HepG2 (cell line): Measurements from ENCODE around the gene GGA1. TPM values are rescaled to one million over a fixed set of nuclear protein-coding genes. Genes with fewer than 3 reads are reported as not detected.

Experiments used
- ATAD3A ChIP-seq: sonication (generic); formaldehyde crosslinking; IDR thresholded peaks from 2 replicates; pipeline ENCODE4 v1.4.0; 2020; ENCODE audit warnings: missing genetic modification reagents
- CCDC6 ChIP-seq: sonication (generic); formaldehyde crosslinking; IDR thresholded peaks from 2 replicates; pipeline ENCODE4 v1.8.1; 2022; ENCODE audit warnings: mild to moderate bottlenecking, missing genetic modification reagents, moderate library complexity
- FIP1L1 ChIP-seq: fragments of 200-400 bp; formaldehyde crosslinking; IDR thresholded peaks from 2 replicates; pipeline ENCODE4 v1.6.1; 2018; ENCODE audit warnings: low read depth, mild to moderate bottlenecking, low read length, moderate library complexity, borderline replicate concordance; ENCODE audit not compliant: insufficient read depth
- GATAD2A ChIP-seq: IDR thresholded peaks from 2 replicates; pipeline ENCODE4 v1.6.1; 2016
- IRX3 ChIP-seq: sonication (generic); formaldehyde crosslinking; IDR thresholded peaks from 2 replicates; pipeline ENCODE4 v1.8.1; 2023; ENCODE audit warnings: mild to moderate bottlenecking, low read depth, missing genetic modification reagents, borderline replicate concordance
- RAD51 ChIP-seq: fragments of 450-650 bp; IDR thresholded peaks from 2 replicates; pipeline ENCODE4 v1.6.1; 2016; ENCODE audit warnings: borderline replicate concordance
- SATB2 ChIP-seq: sonication (generic); formaldehyde crosslinking; IDR thresholded peaks from 2 replicates; pipeline ENCODE4 v1.5.0; 2020; ENCODE audit warnings: missing genetic modification reagents
- SOX5 ChIP-seq: IDR thresholded peaks from 2 replicates; pipeline ENCODE4 v1.6.1; 2016; ENCODE audit warnings: borderline replicate concordance
- STAG1 ChIP-seq: sonication (generic); formaldehyde crosslinking; IDR thresholded peaks from 2 replicates; pipeline ENCODE4 v1.4.0; 2020; ENCODE audit warnings: missing genetic modification reagents
- ZNF614 ChIP-seq: IDR thresholded peaks from 2 replicates; pipeline ENCODE4 v1.6.1; 2018; ENCODE audit warnings: missing biosample characterization, missing genetic modification reagents, inconsistent platforms, borderline replicate concordance
- ZNF788 ChIP-seq: sonication (generic); formaldehyde crosslinking; IDR thresholded peaks from 2 replicates; pipeline ENCODE4 v1.5.0; 2020; ENCODE audit warnings: mild to moderate bottlenecking, missing genetic modification reagents, borderline replicate concordance
- ZNF841 ChIP-seq: sonication (generic); formaldehyde crosslinking; IDR thresholded peaks from 2 replicates; pipeline ENCODE4 v1.8.1; 2023; ENCODE audit warnings: missing genetic modification reagents, borderline replicate concordance
- polyA plus RNA-seq, 8 experiments: library from polyadenylated mRNA; depleted of rRNA in 3 of 8; stranded (reverse) in 7 of 8; unstranded in 1 of 8; fragments of >200 nt; fragmentation: Illumina TruSeq in 4 of 8; extraction: Trizol in 4 of 8; gene quantifications; 2 replicates each; pipeline versions ENCODE4 v1.2.1 to v1.2.3, GENCODE V29; 2011 to 2016; ENCODE audit warnings: low read depth in 4 of 8, missing spikeins in 1 of 8, mixed read lengths in 1 of 8; ENCODE audit not compliant: insufficient read depth in 1 of 8
- total RNA-seq, 5 experiments: library from RNA; depleted of rRNA; stranded (reverse); fragments of >200 nt; fragmentation: Illumina TruSeq; extraction: Trizol; gene quantifications; 2 replicates each; pipeline ENCODE4 v1.2.3, GENCODE V29; 2016; ENCODE audit warnings: low read depth in 1 of 5
- TF ChIP-seq, protein P1 (sequence below): sonication (generic); formaldehyde crosslinking; IDR thresholded peaks from 2 replicates; pipeline ENCODE4 v1.4.0; 2020; ENCODE audit warnings: low read depth, mild to moderate bottlenecking, missing genetic modification reagents
- TF ChIP-seq, protein P2 (sequence below): sonication (generic); formaldehyde crosslinking; IDR thresholded peaks from 2 replicates; pipeline ENCODE4 v1.5.1; 2020; ENCODE audit warnings: mild to moderate bottlenecking, missing genetic modification reagents, moderate library complexity
- TF ChIP-seq, protein P3 (sequence below): sonication (generic); formaldehyde crosslinking; IDR thresholded peaks from 2 replicates; pipeline ENCODE4 v1.4.0; 2020; ENCODE audit warnings: missing genetic modification reagents, borderline replicate concordance
- TF ChIP-seq, protein P4 (sequence below): sonication (generic); formaldehyde crosslinking; IDR thresholded peaks from 2 replicates; pipeline ENCODE4 v1.4.0; 2020; ENCODE audit warnings: missing genetic modification reagents

The GGA1 gene
- total and polyA plus RNA-seq, 2 of the 13 experiments (the other 11 are each of a cell fraction or from before 2014, with no cell fraction given), result 29.1 to 87.2 TPM

DNA sequence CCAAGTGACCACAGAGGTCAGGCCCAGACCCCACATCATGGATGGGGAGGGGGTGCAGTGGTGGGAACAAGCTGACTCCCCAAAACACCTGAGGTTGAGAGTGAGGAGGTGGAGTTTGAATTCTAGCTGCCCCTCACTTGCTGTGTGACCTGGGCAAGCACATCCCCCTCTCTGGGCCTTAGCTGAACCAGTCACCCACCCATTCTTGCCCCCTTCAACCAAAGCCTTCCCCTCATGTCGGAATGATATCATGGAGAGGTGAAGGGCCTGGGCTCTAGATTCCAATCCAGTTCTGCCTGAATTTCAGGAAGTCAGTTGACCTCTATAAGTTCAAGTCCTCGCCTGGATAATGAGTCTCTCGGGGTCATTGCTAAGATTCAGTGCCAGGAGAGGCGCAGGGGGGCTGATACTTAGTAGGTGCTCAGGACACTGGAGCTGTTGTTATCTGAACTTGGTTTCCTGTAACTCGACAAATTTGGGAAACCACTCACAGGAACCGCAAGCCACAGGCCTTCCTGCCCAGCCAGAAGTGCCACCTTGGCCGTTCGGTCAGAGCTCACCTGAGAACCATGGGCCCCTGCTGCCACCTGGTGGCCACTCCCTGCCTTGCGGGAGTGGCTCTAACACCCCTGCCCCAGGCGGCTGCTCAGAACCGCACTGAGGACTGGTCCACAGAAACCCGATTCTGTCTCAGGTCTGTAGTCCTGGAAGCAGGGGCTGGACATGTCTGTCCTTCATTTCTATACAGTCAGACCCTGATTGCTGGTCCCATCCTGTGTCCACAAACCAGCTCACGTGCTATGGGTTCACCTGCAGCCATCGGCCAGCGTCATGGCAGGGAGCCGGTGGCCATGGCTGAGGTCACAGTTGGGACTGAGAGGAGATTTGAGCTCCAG lies 41.5 kb upstream of the GGA1 start (continued):
- TF ChIP-seq ZNF788 (CRISPR knock-in tag), result no peak; the same call in 1 of the 2 replicates
- no peak for TF ChIP-seq ATAD3A (CRISPR knock-in tag)
- no peak for TF ChIP-seq IRX3 (CRISPR knock-in tag)
- TF ChIP-seq ZNF841 (CRISPR knock-in tag), result no peak
- no peak for TF ChIP-seq SATB2 (CRISPR knock-in tag)
- TF ChIP-seq GATAD2A, result 0 out of 2 replicates have a peak, but pooled peaks have one; percentile 35
- TF ChIP-seq RAD51, result no peak
- TF ChIP-seq, protein P1, sequence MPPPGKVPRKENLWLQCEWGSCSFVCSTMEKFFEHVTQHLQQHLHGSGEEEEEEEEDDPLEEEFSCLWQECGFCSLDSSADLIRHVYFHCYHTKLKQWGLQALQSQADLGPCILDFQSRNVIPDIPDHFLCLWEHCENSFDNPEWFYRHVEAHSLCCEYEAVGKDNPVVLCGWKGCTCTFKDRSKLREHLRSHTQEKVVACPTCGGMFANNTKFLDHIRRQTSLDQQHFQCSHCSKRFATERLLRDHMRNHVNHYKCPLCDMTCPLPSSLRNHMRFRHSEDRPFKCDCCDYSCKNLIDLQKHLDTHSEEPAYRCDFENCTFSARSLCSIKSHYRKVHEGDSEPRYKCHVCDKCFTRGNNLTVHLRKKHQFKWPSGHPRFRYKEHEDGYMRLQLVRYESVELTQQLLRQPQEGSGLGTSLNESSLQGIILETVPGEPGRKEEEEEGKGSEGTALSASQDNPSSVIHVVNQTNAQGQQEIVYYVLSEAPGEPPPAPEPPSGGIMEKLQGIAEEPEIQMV (CRISPR knock-in tag), result no peak; the same call in 1 of the 2 replicates
- TF ChIP-seq STAG1, result peak; percentile 94
- TF ChIP-seq SOX5, result peak; percentile 27; the same call in 1 of the 2 replicates
- TF ChIP-seq, protein P2, sequence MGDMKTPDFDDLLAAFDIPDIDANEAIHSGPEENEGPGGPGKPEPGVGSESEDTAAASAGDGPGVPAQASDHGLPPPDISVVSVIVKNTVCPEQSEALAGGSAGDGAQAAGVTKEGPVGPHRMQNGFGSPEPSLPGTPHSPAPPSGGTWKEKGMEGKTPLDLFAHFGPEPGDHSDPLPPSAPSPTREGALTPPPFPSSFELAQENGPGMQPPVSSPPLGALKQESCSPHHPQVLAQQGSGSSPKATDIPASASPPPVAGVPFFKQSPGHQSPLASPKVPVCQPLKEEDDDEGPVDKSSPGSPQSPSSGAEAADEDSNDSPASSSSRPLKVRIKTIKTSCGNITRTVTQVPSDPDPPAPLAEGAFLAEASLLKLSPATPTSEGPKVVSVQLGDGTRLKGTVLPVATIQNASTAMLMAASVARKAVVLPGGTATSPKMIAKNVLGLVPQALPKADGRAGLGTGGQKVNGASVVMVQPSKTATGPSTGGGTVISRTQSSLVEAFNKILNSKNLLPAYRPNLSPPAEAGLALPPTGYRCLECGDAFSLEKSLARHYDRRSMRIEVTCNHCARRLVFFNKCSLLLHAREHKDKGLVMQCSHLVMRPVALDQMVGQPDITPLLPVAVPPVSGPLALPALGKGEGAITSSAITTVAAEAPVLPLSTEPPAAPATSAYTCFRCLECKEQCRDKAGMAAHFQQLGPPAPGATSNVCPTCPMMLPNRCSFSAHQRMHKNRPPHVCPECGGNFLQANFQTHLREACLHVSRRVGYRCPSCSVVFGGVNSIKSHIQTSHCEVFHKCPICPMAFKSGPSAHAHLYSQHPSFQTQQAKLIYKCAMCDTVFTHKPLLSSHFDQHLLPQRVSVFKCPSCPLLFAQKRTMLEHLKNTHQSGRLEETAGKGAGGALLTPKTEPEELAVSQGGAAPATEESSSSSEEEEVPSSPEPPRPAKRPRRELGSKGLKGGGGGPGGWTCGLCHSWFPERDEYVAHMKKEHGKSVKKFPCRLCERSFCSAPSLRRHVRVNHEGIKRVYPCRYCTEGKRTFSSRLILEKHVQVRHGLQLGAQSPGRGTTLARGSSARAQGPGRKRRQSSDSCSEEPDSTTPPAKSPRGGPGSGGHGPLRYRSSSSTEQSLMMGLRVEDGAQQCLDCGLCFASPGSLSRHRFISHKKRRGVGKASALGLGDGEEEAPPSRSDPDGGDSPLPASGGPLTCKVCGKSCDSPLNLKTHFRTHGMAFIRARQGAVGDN, result peak; percentile 87
- TF ChIP-seq, protein P3, sequence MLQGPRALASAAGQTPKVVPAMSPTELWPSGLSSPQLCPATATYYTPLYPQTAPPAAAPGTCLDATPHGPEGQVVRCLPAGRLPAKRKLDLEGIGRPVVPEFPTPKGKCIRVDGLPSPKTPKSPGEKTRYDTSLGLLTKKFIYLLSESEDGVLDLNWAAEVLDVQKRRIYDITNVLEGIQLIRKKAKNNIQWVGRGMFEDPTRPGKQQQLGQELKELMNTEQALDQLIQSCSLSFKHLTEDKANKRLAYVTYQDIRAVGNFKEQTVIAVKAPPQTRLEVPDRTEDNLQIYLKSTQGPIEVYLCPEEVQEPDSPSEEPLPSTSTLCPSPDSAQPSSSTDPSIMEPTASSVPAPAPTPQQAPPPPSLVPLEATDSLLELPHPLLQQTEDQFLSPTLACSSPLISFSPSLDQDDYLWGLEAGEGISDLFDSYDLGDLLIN (CRISPR knock-in tag), result no peak
- TF ChIP-seq FIP1L1, result no peak
- TF ChIP-seq CCDC6, result no peak
- TF ChIP-seq, protein P4, sequence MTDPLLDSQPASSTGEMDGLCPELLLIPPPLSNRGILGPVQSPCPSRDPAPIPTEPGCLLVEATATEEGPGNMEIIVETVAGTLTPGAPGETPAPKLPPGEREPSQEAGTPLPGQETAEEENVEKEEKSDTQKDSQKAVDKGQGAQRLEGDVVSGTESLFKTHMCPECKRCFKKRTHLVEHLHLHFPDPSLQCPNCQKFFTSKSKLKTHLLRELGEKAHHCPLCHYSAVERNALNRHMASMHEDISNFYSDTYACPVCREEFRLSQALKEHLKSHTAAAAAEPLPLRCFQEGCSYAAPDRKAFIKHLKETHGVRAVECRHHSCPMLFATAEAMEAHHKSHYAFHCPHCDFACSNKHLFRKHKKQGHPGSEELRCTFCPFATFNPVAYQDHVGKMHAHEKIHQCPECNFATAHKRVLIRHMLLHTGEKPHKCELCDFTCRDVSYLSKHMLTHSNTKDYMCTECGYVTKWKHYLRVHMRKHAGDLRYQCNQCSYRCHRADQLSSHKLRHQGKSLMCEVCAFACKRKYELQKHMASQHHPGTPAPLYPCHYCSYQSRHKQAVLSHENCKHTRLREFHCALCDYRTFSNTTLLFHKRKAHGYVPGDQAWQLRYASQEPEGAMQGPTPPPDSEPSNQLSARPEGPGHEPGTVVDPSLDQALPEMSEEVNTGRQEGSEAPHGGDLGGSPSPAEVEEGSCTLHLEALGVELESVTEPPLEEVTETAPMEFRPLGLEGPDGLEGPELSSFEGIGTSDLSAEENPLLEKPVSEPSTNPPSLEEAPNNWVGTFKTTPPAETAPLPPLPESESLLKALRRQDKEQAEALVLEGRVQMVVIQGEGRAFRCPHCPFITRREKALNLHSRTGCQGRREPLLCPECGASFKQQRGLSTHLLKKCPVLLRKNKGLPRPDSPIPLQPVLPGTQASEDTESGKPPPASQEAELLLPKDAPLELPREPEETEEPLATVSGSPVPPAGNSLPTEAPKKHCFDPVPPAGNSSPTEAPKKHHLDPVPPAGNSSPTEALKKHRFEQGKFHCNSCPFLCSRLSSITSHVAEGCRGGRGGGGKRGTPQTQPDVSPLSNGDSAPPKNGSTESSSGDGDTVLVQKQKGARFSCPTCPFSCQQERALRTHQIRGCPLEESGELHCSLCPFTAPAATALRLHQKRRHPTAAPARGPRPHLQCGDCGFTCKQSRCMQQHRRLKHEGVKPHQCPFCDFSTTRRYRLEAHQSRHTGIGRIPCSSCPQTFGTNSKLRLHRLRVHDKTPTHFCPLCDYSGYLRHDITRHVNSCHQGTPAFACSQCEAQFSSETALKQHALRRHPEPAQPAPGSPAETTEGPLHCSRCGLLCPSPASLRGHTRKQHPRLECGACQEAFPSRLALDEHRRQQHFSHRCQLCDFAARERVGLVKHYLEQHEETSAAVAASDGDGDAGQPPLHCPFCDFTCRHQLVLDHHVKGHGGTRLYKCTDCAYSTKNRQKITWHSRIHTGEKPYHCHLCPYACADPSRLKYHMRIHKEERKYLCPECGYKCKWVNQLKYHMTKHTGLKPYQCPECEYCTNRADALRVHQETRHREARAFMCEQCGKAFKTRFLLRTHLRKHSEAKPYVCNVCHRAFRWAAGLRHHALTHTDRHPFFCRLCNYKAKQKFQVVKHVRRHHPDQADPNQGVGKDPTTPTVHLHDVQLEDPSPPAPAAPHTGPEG (CRISPR knock-in tag), result no peak
- TF ChIP-seq ZNF614, result no peak
